ENCODE data around the gene NPB.
"Not testable (repeated sequence)": the region's sequence is repeated elsewhere in the genome, so short reads cannot be mapped to it uniquely, and the experiment has no call there.

Gene NPB

GRCh38 chr17:81913394-81914102 lies 11.5 kb downstream of the NPB start:
- Histone ChIP-seq H3K4me3 (ENCODE audit: control insufficient read depth in 1 of 7, extremely low read depth in 1 of 7, insufficient read depth in 4 of 7, low read depth in 2 of 7, low read length in 6 of 7) (no peak overlapping the region), H3K27ac (ENCODE audit: insufficient read depth in 1 of 2, low read depth in 1 of 2, low read length in 2 of 2, poor library complexity in 1 of 2, severe bottlenecking in 2 of 2) (no peak overlapping the region), H3K36me3 (ENCODE audit: control insufficient read depth in 4 of 4, insufficient read depth in 4 of 4, low read length in 3 of 4) (peaks cover 5 to 61% (median 36%) of the 10 kb centered on the region in 4 experiments), H3K27me3 (replicated peaks in 2 of 5; ENCODE audit: control insufficient read depth in 4 of 5, insufficient read depth in 5 of 5, low read length in 4 of 5) (peaks cover 0 to 2% (median 0%) of the 10 kb centered on the region in 5 experiments), H3K4me1 (ENCODE audit: control extremely low read depth in 1 of 4, control insufficient read depth in 4 of 4, insufficient read depth in 4 of 4, low read length in 3 of 4) (peaks cover 9 to 37% (median 28%) of the 10 kb centered on the region in 4 experiments), H3K9me3 (ENCODE audit: control extremely low read depth in 1 of 5, control insufficient read depth in 4 of 5, insufficient read depth in 2 of 5, low read depth in 1 of 5, low read length in 4 of 5) (no peaks in the 10 kb centered on the region)
- no peak for DNase-seq
- POLR2A ChIA-PET = interaction anchor here (0.7 kb wide), 1 partner anchor 13 kb away, joined by 3 read pairs; no protein-coding TSS in a partner anchor
- CTCF ChIA-PET = interaction anchor here (1.5 to 2.1 kb wide), 3 partner anchors 10 to 14 kb away, joined by 3 to 12 read pairs (median 7); partner anchors contain the start of gene MAFG
- over 99% methylated on average over 26 of the region's 31 CpGs for WGBS (ENCODE audit: insufficient coverage)

- Histone ChIP-seq H3K27ac (ENCODE audit: insufficient read depth in 1 of 2, low read depth in 1 of 2, low read length in 2 of 2, poor library complexity in 1 of 2, severe bottlenecking in 2 of 2) (no peak overlapping the region), H3K36me3 (ENCODE audit: control insufficient read depth in 4 of 4, insufficient read depth in 4 of 4, low read length in 3 of 4) (peaks cover 5 to 59% (median 37%) of the 10 kb centered on the region in 4 experiments), H3K9me3 (ENCODE audit: control extremely low read depth in 1 of 5, control insufficient read depth in 4 of 5, insufficient read depth in 2 of 5, low read depth in 1 of 5, low read length in 4 of 5) (no peaks in the 10 kb centered on the region), H3K4me1 (ENCODE audit: control extremely low read depth in 1 of 4, control insufficient read depth in 4 of 4, insufficient read depth in 4 of 4, low read length in 3 of 4) (peaks cover 9 to 43% (median 35%) of the 10 kb centered on the region in 4 experiments), H3K27me3 (replicated peaks in 2 of 5; ENCODE audit: control insufficient read depth in 4 of 5, insufficient read depth in 5 of 5, low read length in 4 of 5) (peaks cover 0 to 2% (median 0%) of the 10 kb centered on the region in 5 experiments), H3K4me3 (ENCODE audit: control insufficient read depth in 1 of 7, extremely low read depth in 1 of 7, insufficient read depth in 4 of 7, low read depth in 2 of 7, low read length in 6 of 7) (no peak overlapping the region)
- CTCF ChIA-PET = interaction anchor here (1.5 to 2.1 kb wide), 4 partner anchors 9 to 45 kb away, joined by 3 to 12 read pairs (median 6); partner anchors contain the start of gene MAFG
- POLR2A ChIA-PET = no interaction called here
- no peak for DNase-seq
- WGBS (ENCODE audit: insufficient coverage) = over 99% methylated on average over 27 of the region's 36 CpGs
Observed at GRCh38 chr17:81914103-81914850, 12.2 kb downstream of the NPB start.

GRCh38 chr17:81915331-81915730 lies 13.3 kb downstream of the NPB start:
- ChIA-PET CTCF (interaction anchor here (1.9 kb wide), 1 partner anchor 46 kb away, joined by 5 read pairs; no protein-coding TSS in a partner anchor), POLR2A (no interaction called here)
- no peaks in the 10 kb centered on the region for H3K27me3 ChIP-seq (replicated peaks in 2 of 5; ENCODE audit: control insufficient read depth in 4 of 5, insufficient read depth in 5 of 5, low read length in 4 of 5)
- H3K36me3 ChIP-seq (ENCODE audit: control insufficient read depth in 4 of 4, insufficient read depth in 4 of 4, low read length in 3 of 4) = peaks cover 5 to 66% (median 43%) of the 10 kb centered on the region in 4 experiments
- H3K4me3 ChIP-seq (ENCODE audit: control insufficient read depth in 1 of 7, extremely low read depth in 1 of 7, insufficient read depth in 4 of 7, low read depth in 2 of 7, low read length in 6 of 7) = no peak overlapping the region
- H3K4me1 ChIP-seq (ENCODE audit: control extremely low read depth in 1 of 4, control insufficient read depth in 4 of 4, insufficient read depth in 4 of 4, low read length in 3 of 4) = peaks cover 9 to 42% (median 34%) of the 10 kb centered on the region in 4 experiments
- H3K27ac ChIP-seq (ENCODE audit: insufficient read depth in 1 of 2, low read depth in 1 of 2, low read length in 2 of 2, poor library complexity in 1 of 2, severe bottlenecking in 2 of 2) = no peak overlapping the region
- H3K9me3 ChIP-seq (ENCODE audit: control extremely low read depth in 1 of 5, control insufficient read depth in 4 of 5, insufficient read depth in 2 of 5, low read depth in 1 of 5, low read length in 4 of 5) = no peaks in the 10 kb centered on the region
- DNase-seq = no peak
- WGBS (ENCODE audit: insufficient coverage) = 96% methylated on average over 12 of the region's 12 CpGs

- WGBS (ENCODE audit: insufficient coverage) = 87% methylated on average over 16 of the region's 21 CpGs
- POLR2A ChIA-PET = interaction anchor here (0.8 kb wide), 1 partner anchor 56 kb away, joined by 3 read pairs; the partner anchor contains the start of gene P4HB
- peak overlapping the region in 5 of 7 experiments; percentile 9 to 88 (median 79) for H3K4me3 ChIP-seq (ENCODE audit: control insufficient read depth in 1 of 7, extremely low read depth in 1 of 7, insufficient read depth in 4 of 7, low read depth in 2 of 7, low read length in 6 of 7)
- peak in 1 of 3 donors; percentile 41 for DNase-seq
- H3K27ac ChIP-seq (ENCODE audit: insufficient read depth in 1 of 2, low read depth in 1 of 2, low read length in 2 of 2, poor library complexity in 1 of 2, severe bottlenecking in 2 of 2) = no peak overlapping the region
- CTCF ChIA-PET = interaction anchor here (1.3 to 2.2 kb wide), 4 partner anchors 10 to 47 kb away, joined by 3 to 8 read pairs (median 5); partner anchors contain the start of gene MAFG
- H3K9me3 ChIP-seq (ENCODE audit: control extremely low read depth in 1 of 5, control insufficient read depth in 4 of 5, insufficient read depth in 2 of 5, low read depth in 1 of 5, low read length in 4 of 5) = no peaks in the 10 kb centered on the region
- H3K27me3 ChIP-seq (replicated peaks in 2 of 5; ENCODE audit: control insufficient read depth in 4 of 5, insufficient read depth in 5 of 5, low read length in 4 of 5) = no peaks in the 10 kb centered on the region
- peaks cover 5 to 76% (median 53%) of the 10 kb centered on the region in 4 experiments for H3K36me3 ChIP-seq (ENCODE audit: control insufficient read depth in 4 of 4, insufficient read depth in 4 of 4, low read length in 3 of 4)
- H3K4me1 ChIP-seq (ENCODE audit: control extremely low read depth in 1 of 4, control insufficient read depth in 4 of 4, insufficient read depth in 4 of 4, low read length in 3 of 4) = peaks cover 9 to 49% (median 33%) of the 10 kb centered on the region in 4 experiments
Observed at GRCh38 chr17:81916234-81917001, 14.4 kb downstream of the NPB start.

- Histone ChIP-seq H3K27me3 (replicated peaks in 2 of 5; ENCODE audit: control insufficient read depth in 4 of 5, insufficient read depth in 5 of 5, low read length in 4 of 5) (no peaks in the 10 kb centered on the region), H3K4me3 (ENCODE audit: control insufficient read depth in 1 of 7, extremely low read depth in 1 of 7, insufficient read depth in 4 of 7, low read depth in 2 of 7, low read length in 6 of 7) (peak within 1 kb of the TSS; percentile 68 to 88 (median 82)), H3K4me1 (ENCODE audit: control extremely low read depth in 1 of 4, control insufficient read depth in 4 of 4, insufficient read depth in 4 of 4, low read length in 3 of 4) (peaks cover 9 to 54% (median 40%) of the 10 kb centered on the region in 4 experiments), H3K9me3 (ENCODE audit: control extremely low read depth in 1 of 5, control insufficient read depth in 4 of 5, insufficient read depth in 2 of 5, low read depth in 1 of 5, low read length in 4 of 5) (no peaks in the 10 kb centered on the region), H3K36me3 (ENCODE audit: control insufficient read depth in 4 of 4, insufficient read depth in 4 of 4, low read length in 3 of 4) (peaks cover 4 to 75% (median 53%) of the 10 kb centered on the region in 4 experiments), H3K27ac (ENCODE audit: insufficient read depth in 1 of 2, low read depth in 1 of 2, low read length in 2 of 2, poor library complexity in 1 of 2, severe bottlenecking in 2 of 2) (peak within 1 kb of the TSS in 1 of 2 experiments; percentile 66)
- ChIA-PET POLR2A (interaction anchor here (1.1 to 1.2 kb wide), 2 partner anchors 9 to 46 kb away, joined by 3 to 6 read pairs; partner anchors contain the start of genes ARHGDIA and MAFG), CTCF (interaction anchor here (1.3 to 2.2 kb wide), 3 partner anchors 9 to 48 kb away, joined by 3 to 8 read pairs (median 5); partner anchors contain the start of gene MAFG)
- WGBS (ENCODE audit: insufficient coverage) = under 1% methylated on average over 60 of the region's 94 CpGs
- DNase-seq = peak; percentile 76 to 86 (median 83)
Observed at GRCh38 chr17:81917565-81918332, 15.7 kb downstream of the NPB start, which contains the start of gene SIRT7. TSS of gene SIRT7 (minus strand) at chr17:81918176. CDS start at chr17:81918131, 45 bp downstream.

GRCh38 chr17:81918333-81918669 lies 16.3 kb downstream of the NPB start:
- Histone ChIP-seq H3K27ac (ENCODE audit: insufficient read depth in 1 of 2, low read depth in 1 of 2, low read length in 2 of 2, poor library complexity in 1 of 2, severe bottlenecking in 2 of 2) (peak overlapping the region in 1 of 2 experiments; percentile 66), H3K36me3 (ENCODE audit: control insufficient read depth in 4 of 4, insufficient read depth in 4 of 4, low read length in 3 of 4) (peaks cover 4 to 71% (median 49%) of the 10 kb centered on the region in 4 experiments), H3K4me1 (ENCODE audit: control extremely low read depth in 1 of 4, control insufficient read depth in 4 of 4, insufficient read depth in 4 of 4, low read length in 3 of 4) (peaks cover 9 to 59% (median 45%) of the 10 kb centered on the region in 4 experiments), H3K4me3 (ENCODE audit: control insufficient read depth in 1 of 7, extremely low read depth in 1 of 7, insufficient read depth in 4 of 7, low read depth in 2 of 7, low read length in 6 of 7) (peak overlapping the region in 4 of 7 experiments; percentile 78 to 88 (median 80))
- H3K27me3 ChIP-seq (replicated peaks in 2 of 5; ENCODE audit: control insufficient read depth in 4 of 5, insufficient read depth in 5 of 5, low read length in 4 of 5); H3K9me3 ChIP-seq (ENCODE audit: control extremely low read depth in 1 of 5, control insufficient read depth in 4 of 5, insufficient read depth in 2 of 5, low read depth in 1 of 5, low read length in 4 of 5); DNase-seq; CTCF ChIA-PET: not testable (repeated sequence)
- POLR2A ChIA-PET = interaction anchor here (1.1 kb wide), 1 partner anchor 47 kb away, joined by 3 read pairs; the partner anchor contains the start of gene ARHGDIA
- WGBS (ENCODE audit: insufficient coverage) = 35% methylated on average over 8 of the region's 9 CpGs
